Myocyte (in vitro differentiated cells): ENCODE data around the gene TAF5. TPM values are rescaled to one million over a fixed set of nuclear protein-coding genes. Genes with fewer than 3 reads are reported as not detected.
A peak's percentile ranks its signal among the peaks of the same experiment; 100 is the strongest.
"Not testable (repeated sequence)": the region's sequence is repeated elsewhere in the genome, so short reads cannot be mapped to it uniquely, and the experiment has no call there.

Source experiments
- DNase-seq: peaks from one replicate; pipeline ENCODE4 v3.0.0-alpha.2; 2012; ENCODE audit warnings: low read depth
- microRNA counts: library from miRNA; unstranded; fragments of <30 nt; microRNA quantifications from one replicate; lab custom pipeline; 2016
- microRNA-seq: library from miRNA; unstranded; fragments of <30 nt; microRNA quantifications from one replicate; pipeline ENCODE4, GENCODE V29; 2016
- total RNA-seq: library from RNA; depleted of rRNA; stranded (reverse); fragments of >200 nt; gene quantifications from 2 replicates; pipeline ENCODE4 v1.2.3, GENCODE V29; 2014

The TAF5 gene
- total RNA-seq, 1 donor from 2014 or later, result 2.7 TPM

DNA sequence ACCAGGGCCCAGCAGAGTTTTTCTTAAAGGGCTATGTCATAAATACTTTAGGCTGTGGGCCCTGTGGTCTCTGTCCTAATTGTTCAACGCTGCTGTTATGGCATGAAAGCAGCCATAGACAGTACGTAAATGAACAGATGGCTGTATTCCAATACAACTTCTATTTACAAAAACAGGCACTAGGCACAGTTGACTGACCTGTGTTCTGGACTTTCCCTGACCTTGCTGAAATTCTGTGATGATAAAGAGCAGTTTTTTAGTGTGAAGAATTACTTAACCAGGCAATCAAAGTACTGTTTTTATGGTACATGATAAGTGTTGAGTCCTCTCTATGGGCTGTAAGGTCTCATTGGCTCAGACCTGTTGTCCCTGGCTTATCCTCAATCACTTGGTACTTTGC lies 45.8 kb downstream of the TAF5 start:
- no peak for DNase-seq

DNA sequence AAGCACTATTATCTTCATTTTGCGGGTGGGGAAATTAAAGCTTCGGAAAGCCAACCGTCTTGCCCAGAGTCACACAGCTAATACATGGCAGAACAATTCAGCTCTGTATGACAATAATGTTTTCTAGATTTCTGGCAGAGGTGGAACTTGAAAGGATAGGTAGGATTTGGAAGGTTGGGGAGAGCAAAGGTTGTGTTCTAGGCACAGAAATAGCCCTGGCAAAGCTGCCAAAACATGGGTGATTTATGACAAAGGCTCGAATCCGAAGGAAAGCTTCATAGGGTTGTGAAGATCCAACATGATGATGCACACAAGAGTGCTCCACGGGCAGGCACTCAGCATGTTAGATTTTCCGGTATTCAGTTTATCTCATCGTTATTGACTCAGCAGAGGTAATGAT lies 47.8 kb downstream of the TAF5 start:
- DNase-seq, result no peak

DNA sequence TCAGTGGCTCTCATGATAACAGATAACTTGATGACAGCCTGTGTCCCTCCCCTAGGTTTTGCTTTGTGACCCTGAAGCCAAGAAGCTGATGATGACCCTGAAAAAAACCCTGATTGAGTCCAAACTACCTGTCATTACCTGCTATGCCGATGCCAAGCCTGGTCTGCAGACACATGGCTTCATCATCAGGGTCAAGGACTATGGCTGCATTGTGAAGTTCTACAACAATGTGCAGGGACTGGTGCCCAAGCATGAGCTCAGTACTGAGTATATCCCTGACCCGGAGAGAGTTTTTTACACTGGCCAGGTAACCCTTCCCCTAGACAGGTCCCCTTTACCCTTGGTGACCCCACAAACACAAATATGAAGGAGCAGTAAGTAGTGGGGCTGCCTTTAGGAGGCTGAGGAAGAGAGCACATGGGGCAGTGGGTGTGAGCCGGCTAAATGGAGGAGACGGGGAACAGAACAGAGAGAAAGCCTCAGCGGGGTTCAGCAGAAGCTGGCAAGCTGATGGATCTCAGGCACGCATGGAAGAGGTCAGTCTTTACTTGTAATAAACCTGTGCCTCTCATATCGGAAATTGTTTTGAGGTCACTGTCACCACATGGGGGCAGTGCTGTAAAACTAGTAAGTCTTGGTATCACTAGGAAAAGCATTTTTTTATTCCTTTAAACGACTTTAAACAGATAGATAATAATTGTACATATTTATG lies 48.8 kb downstream of the TAF5 start:
- peak; percentile 70 for DNase-seq

DNA sequence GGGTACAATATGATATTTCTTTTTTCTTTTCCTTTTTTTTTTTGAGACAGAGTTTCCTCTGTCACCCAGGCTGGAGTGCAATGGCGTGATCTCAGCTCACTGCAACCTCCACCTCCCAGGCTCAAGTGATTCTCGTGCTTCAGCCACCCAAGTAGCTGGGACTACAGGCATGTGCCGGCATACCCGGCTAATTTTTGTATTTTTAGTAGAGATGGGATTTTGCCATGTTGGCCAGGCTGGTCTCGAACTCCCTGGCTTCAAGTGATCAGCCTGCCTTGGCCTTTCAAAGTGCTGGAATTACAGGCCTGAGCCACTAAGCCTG lies 49.3 kb downstream of the TAF5 start:
- DNase-seq, result not testable (repeated sequence)

DNA sequence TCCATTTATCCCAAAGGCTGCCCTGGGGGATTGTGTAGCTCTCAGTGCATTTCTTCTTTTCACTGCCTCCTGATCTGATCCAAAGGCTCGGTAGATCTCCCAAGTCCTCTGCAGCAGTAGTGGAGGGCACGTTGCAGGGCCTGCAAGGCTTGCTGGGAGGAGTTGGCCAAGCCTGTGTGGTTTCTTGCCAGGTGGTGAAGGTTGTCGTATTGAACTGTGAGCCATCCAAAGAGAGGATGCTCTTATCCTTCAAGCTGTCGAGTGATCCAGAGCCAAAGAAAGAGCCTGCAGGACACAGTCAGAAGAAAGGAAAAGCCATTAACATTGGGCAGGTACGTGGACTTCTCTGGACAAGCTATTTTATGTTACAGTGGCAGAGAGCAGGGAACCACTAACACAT lies 49.8 kb downstream of the TAF5 start:
- no peak for DNase-seq

DNA sequence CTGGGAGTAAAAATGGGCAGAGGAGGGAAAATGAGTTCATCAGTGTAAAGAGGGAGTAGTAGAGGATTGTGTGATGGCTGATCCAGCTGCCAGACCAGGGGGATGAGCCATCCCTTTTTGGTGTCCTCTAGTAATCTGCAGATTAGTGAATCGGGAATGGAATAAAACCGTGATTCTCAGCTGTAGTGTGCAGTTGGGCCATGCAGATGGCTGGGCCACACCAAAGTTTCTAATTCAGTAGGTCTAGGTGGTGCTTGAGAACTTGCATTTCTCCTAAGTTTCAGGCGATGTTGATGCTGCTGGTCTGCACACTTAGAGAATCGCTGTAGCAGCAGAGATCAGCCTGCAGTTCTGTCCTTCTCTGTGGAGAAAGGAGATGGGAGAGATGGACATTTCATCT lies 51.3 kb downstream of the TAF5 start:
- DNase-seq, result no peak

DNA sequence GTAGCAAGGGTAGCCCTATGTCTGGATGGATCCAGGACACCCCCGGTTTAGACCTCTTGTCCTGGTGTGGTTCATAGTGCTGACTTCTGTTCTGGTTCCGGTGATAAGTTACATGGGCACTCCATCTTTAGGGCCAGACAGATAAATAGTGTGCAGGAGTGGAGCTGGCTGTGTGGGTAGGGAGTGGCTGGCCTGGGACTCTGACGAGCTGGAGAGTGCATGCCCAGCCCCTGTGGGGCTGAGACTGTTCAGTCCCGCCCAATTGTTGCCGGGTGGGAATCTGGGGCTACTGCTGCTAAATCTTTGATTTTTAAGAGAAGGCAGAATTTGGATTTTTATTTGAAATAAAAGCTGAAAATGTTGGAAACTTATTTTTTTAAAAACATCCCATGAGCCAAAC lies 56.0 kb downstream of the TAF5 start:
- DNase-seq, result no peak

DNA sequence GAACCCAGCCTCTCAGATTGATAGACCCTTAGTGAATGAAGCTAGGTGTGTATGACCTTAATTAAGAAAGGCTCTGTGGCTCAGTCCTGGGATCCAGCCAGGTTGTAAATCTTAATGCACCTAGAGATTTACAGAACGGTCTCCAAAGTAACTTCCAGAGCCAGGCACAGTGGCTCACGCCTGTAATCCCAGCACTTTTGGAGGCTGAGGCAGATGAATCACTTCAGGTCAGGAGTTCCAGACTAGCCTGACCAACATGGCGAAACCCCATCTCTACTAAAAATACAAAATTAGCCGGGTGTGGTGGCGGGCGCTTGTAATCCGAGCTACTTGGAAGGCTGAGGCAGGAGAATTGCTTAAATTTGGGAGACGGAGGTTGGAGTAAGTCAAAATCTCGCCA lies 60.1 kb downstream of the TAF5 start:
- DNase-seq, result peak; percentile 38

DNA sequence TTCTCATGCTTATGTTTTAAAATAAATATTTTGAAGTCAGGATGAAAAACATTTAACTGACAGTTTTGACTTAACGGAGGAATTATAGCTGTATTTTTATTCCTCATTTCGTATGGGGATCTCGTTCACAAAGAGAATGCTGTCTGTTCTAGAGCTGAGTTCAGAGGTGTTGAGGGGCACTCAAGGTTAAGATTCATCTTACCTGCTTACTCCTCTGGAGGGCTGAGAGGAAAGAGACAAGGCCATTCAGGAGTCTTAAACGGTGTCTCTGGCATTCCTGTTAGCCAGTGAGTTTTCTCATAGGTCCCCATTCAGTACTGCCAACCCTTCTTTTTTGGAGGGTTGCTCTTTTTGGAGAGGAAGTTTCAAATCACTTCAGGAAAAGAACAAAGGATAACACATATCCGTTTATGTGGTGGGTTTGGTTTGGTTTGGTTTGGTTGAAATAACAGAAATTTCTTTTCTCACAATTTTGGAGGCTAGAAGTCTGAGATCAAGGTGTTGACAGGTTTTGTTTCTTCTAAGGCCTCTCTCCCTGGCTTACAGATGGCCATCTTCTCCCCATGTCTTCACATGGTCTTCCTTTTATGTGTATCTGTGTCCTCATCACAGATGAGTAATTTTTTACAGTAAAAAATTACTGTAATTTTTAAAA lies 61.3 kb downstream of the TAF5 start:
- no peak for DNase-seq

DNA sequence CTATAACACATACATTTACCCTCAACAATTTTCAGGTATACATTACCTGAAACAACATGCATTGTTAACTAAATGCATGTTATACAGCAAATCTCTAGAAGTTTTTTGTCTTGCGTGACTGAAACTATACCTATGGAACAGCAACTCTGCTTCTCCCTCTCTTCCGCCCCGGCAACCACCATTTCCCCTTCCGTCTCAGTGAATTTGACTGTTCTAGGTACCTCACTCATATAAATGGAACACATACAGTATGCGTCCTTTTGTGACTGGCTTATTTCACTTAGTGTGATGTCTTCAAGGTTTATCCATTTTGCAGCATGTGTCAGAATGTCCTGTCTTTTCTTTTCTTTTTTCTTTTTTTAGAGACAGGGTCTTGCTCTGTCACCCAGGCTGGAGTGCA lies 61.9 kb downstream of the TAF5 start:
- DNase-seq, result no peak

DNA sequence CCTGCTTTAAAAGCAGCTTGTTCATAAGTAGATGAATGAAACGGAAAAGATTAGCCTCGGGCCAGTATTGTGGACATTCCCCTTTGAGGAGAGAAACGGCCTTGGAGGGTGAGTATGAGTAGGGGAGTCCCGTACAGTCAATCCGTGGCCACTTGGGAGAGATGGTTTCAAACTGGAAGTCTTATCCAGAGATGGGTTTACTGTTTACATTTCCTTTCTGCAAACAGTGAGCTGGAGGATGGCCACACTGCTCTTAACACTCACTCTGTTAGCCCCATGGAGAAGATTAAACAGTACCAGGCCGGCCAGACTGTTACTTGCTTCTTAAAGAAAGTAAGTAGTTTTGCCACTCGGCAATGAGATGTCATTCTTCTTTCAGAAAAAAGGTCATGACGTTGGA lies 64.1 kb downstream of the TAF5 start:
- DNase-seq, result no peak

DNA sequence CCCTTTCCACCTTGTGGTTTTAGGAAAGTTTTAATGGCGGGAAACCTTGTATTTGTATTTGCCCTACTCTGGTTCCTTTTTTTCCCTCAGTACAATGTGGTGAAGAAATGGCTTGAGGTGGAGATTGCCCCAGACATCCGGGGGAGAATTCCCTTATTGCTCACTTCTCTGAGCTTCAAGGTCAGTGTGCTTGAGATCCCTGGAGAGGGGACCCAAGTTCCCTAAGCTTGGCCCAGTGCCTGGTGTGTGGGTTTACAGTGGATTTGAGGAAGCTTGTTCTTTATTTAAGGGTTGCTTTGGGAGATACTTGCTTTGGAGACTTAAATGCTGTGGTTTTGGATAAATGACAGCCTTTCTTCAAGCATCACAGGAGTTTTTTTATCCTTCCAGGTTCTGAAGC lies 66.1 kb downstream of the TAF5 start:
- DNase-seq, result no peak

MicroRNAs encoded within 50 kb of the gene (microRNA counts, 767-probe panel; counts per million panel counts)
- not detected for microRNA hsa-miR-1307-3p (lab: Ali Mortazavi, UCI)

Small RNA genes within 50 kb of the gene (microRNA-seq; reads per million reads assigned to microRNA genes)
- 1,113 reads per million, percentile 81 among the genes with 10 or more reads in this experiment for gene MIR1307

Other genes with a start within 250 kb of the TAF5 start
- gene NT5C2, start 174.7 kb upstream of the TAF5 start, total RNA-seq, result 57.3 and 79.4 TPM in 2 replicates
- 0.21 TPM in 1 of 2 replicates, not detected in the other for gene RPEL1, start 122.1 kb upstream of the TAF5 start, total RNA-seq
- not detected in 2 replicates for gene INA, start 90.8 kb upstream of the TAF5 start, total RNA-seq
- gene PCGF6, start 16.8 kb upstream of the TAF5 start, total RNA-seq, result 10.1 and 11.6 TPM in 2 replicates
- 304 and 376 TPM in 2 replicates for gene ATP5MK, start 28.5 kb downstream of the TAF5 start, total RNA-seq
- gene PDCD11, start 28.6 kb downstream of the TAF5 start, total RNA-seq, result 30.6 and 32.3 TPM in 2 replicates
- gene CALHM2, start 84.4 kb downstream of the TAF5 start, total RNA-seq, result 19.8 and 24.8 TPM in 2 replicates
- gene CALHM1, start 90.9 kb downstream of the TAF5 start, total RNA-seq, result 0.31 TPM in 1 of 2 replicates, not detected in the other
- not detected in 2 replicates for gene CALHM3, start 111.3 kb downstream of the TAF5 start, total RNA-seq
- 10.6 and 12.1 TPM in 2 replicates for gene NEURL1, start 125.7 kb downstream of the TAF5 start, total RNA-seq